ENCODE measurements around the gene BACE2. TPM values are rescaled to one million over a fixed set of nuclear protein-coding genes. Genes with fewer than 3 reads are reported as not detected.
"Not testable (repeated sequence)": the region's sequence is repeated elsewhere in the genome, so short reads cannot be mapped to it uniquely, and the experiment has no call there.

The BACE2 gene
- total RNA-seq, 1 donor from 2014 or later, result 82.8 TPM

DNA sequence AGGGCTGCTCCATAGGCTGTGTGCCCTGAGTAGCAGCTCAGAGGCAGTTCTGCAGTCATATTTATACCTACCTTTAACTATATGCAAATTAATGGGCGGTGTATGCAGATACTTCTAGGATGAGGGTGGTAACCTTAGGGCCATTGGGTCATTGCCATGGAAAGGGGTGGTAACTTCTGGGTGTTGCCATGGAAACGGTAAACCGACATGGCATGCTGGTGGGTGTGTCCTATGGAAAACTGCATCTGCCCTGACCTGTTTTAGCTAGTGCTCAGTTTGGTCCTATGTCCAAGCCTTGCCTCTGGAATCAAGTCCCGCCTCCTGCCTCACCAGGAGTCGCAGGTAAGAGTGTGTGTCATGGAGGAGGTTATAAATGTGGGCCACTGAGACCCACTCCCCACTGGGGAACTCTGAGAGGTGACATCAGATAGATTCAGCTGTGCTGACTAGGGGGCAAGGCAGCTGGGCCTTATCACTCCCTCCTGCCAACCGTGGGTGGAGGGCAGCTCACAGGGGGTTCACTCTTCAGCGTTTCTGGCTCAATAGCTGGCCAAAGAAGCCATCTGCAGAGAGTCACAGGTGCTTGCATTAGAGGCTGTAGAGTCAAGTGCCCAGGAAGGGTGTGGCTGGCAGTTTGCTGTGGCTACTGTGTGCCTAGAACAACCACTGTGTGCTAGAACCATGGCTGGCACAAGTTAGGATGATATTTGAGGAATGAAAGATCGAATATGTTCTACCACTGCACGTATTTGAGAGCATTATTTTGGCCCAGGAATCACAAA is 19.0 kb downstream of the BACE2 start:
- no peak for TF ChIP-seq CTCF (IDR thresholded peaks at IDR 0.05; ENCODE audit: insufficient read depth, low read length, poor library complexity, severe bottlenecking)
- DNase-seq (ENCODE audit: low read depth), result no peak
- Histone ChIP-seq H3K27me3 (ENCODE audit: control insufficient read depth, insufficient read depth, low read length) (no peaks in the 10 kb centered on the region), H3K4me3 (ENCODE audit: low read depth, low read length) (no peak overlapping the region), H3K36me3 (ENCODE audit: control insufficient read depth, insufficient read depth, low read length) (no peaks in the 10 kb centered on the region)

- Histone ChIP-seq H3K4me3 (ENCODE audit: low read depth, low read length) (no peak overlapping the region), H3K36me3 (ENCODE audit: control insufficient read depth, insufficient read depth, low read length) (no peaks in the 10 kb centered on the region), H3K27me3 (ENCODE audit: control insufficient read depth, insufficient read depth, low read length) (no peaks in the 10 kb centered on the region)
- DNase-seq (ENCODE audit: low read depth), result no peak
- no peak for TF ChIP-seq CTCF (IDR thresholded peaks at IDR 0.05; ENCODE audit: insufficient read depth, low read length, poor library complexity, severe bottlenecking)
These were observed 19.6 kb downstream of the BACE2 start for GRCh38 chr21:41187537-41188025.

DNA sequence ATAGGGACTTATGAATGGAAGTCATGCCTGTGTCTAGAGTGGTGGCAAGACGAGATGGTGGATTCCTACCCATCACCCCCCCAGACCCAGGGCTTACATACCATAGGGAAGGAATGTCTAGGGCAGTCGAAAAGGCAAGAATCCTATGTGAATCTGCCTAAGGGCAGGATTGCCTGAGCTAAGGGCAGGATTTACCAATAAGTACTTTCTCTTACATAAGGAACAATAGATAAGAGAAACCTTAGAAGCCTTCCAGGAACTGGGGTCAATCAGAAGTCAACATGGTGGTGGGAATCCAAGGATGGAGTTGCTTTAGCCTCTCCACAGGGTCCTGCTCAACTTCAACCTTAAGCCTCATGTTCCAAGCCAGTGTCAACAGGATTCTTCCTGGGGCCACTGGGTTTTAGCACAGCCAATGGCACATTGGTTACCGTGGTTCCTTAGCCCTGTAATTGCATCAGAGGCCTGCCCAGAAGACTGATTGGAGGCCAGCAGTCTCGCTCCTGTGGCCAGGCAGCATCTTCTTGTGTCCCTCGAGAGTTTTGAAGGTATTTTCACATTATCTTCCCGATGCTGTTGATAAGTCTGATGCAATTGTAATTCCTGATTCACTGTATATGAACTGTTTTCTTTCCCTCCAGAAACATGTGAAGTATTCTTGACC is 20.7 kb downstream of the BACE2 start:
- no peak for DNase-seq (ENCODE audit: low read depth)
- no peaks in the 10 kb centered on the region for H3K36me3 ChIP-seq (ENCODE audit: control insufficient read depth, insufficient read depth, low read length)
- no peak overlapping the region for H3K4me3 ChIP-seq (ENCODE audit: low read depth, low read length)
- H3K27me3 ChIP-seq (ENCODE audit: control insufficient read depth, insufficient read depth, low read length), result no peaks in the 10 kb centered on the region
- TF ChIP-seq CTCF (IDR thresholded peaks at IDR 0.05; ENCODE audit: insufficient read depth, low read length, poor library complexity, severe bottlenecking), result no peak

GRCh38 chr21:41189150-41189745 is 21.3 kb downstream of the BACE2 start:
- no peak overlapping the region for H3K4me3 ChIP-seq (ENCODE audit: low read depth, low read length)
- no peaks in the 10 kb centered on the region for H3K36me3 ChIP-seq (ENCODE audit: control insufficient read depth, insufficient read depth, low read length)
- H3K27me3 ChIP-seq (ENCODE audit: control insufficient read depth, insufficient read depth, low read length), result no peaks in the 10 kb centered on the region
- DNase-seq (ENCODE audit: low read depth), result no peak
- TF ChIP-seq CTCF (IDR thresholded peaks at IDR 0.05; ENCODE audit: insufficient read depth, low read length, poor library complexity, severe bottlenecking), result no peak

DNA sequence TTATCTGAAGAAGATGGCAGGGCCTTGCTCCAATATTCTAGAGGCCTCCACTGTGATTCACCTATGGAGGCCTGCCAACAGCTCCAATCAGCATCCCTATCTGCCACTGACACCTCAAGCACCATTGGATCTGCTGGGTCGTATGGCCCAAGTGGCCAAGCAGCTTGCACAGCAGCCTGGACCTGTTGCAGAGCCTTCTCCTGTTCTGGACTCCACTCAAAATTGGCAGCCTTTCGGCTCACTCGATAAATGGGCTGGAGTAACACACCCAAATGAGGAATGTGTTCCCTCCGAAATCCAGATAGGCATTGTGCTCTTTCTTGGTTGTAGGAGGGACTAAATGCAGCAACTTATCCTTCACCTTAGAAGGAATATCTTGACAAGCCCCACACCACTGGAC is 24.6 kb downstream of the BACE2 start:
- not testable (repeated sequence) for H3K4me3 ChIP-seq (ENCODE audit: low read depth, low read length); H3K27me3 ChIP-seq (ENCODE audit: control insufficient read depth, insufficient read depth, low read length); H3K36me3 ChIP-seq (ENCODE audit: control insufficient read depth, insufficient read depth, low read length); DNase-seq (ENCODE audit: low read depth)

- TF ChIP-seq CTCF (IDR thresholded peaks at IDR 0.05; ENCODE audit: insufficient read depth, low read length, poor library complexity, severe bottlenecking), result no peak
- no peaks in the 10 kb centered on the region for H3K36me3 ChIP-seq (ENCODE audit: control insufficient read depth, insufficient read depth, low read length)
- no peak for DNase-seq (ENCODE audit: low read depth)
- H3K27me3 ChIP-seq (ENCODE audit: control insufficient read depth, insufficient read depth, low read length), result no peaks in the 10 kb centered on the region
- H3K4me3 ChIP-seq (ENCODE audit: low read depth, low read length), result no peak overlapping the region
These were observed 27.4 kb downstream of the BACE2 start for GRCh38 chr21:41195311-41195710.

All from kidney epithelial cell (primary cell).